ENCODE measurements around the gene RBM27.
"Not testable (repeated sequence)": the region's sequence is repeated elsewhere in the genome, so short reads cannot be mapped to it uniquely, and the experiment has no call there.

RBM27 gene

DNA sequence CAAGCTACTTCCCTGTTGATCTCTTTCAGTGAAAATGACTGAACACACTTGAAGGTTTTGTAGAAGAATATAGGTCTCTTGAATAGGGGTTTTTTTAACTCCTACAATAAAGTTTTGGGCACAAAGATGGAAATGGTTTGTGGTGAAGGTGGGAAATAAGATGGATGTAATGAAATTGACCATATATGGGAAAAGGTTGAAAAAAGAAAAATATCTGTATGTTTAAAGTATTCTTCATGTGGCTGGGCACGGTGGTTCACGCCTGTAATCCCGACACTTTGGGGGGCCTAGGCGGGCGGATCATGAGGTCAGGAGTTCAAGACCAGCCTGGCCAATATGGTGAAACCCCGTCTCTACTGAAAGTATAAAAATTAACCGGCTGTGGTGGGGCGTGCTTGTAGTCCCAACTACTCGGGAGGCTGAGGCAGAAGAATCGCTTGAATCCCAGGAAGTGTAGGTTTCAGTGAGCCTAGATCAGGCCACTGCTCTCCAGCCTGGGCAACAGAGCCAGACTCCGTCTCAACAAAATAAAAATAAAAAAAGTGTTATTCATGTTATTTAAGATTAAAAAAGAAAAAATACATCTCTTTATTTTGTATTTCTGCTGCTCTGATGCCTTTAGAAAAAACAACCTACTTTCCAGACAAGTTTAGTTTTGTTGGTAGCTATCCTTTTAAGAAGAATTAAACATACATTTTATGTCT is 2.2 kb downstream of the RBM27 start:
- peaks cover 1 to 35% (median 24%) of the 10 kb centered on the region in 5 donors for H3K4me1 ChIP-seq (ENCODE audit: control insufficient read depth in 5 of 5, insufficient read depth in 5 of 5, low read length in 5 of 5)
- no peak overlapping the region for H3K4me3 ChIP-seq (ENCODE audit: low read depth in 1 of 5, low read length in 5 of 5)
- H3K9me3 ChIP-seq (ENCODE audit: control insufficient read depth in 5 of 5, low read length in 5 of 5): no peaks in the 10 kb centered on the region
- no peak overlapping the region for H3K9ac ChIP-seq (ENCODE audit: low read length in 5 of 5)
- H3K27ac ChIP-seq (ENCODE audit: low read depth, low read length): no peak overlapping the region
- H3K27me3 ChIP-seq (ENCODE audit: control insufficient read depth in 5 of 5, insufficient read depth in 4 of 5, low read length in 5 of 5): no peaks in the 10 kb centered on the region
- H3K36me3 ChIP-seq (ENCODE audit: control insufficient read depth in 5 of 5, insufficient read depth in 5 of 5, low read length in 5 of 5): no peaks in the 10 kb centered on the region

DNA sequence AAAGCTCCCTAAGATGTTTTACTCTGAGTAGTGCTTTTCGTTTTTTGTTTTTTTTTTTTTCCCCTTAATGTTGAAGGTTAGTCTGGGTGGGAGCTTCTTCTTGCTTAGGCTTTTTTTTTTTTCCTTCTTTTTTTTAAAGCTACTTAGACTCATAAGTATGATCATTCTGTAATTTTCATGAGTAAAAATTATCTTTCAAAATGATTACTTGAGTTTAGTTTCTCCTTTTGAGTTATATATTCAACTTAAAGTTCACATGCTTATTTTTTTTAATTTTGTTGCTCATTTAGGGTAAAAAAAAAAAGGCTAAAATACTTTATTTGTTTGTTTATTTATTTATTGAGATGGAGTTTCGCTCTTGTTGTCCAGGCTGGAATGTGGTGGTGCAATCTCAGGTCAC is 2.9 kb downstream of the RBM27 start:
- Histone ChIP-seq H3K9me3 (ENCODE audit: control insufficient read depth in 5 of 5, low read length in 5 of 5) (no peaks in the 10 kb centered on the region), H3K4me3 (ENCODE audit: low read depth in 1 of 5, low read length in 5 of 5) (no peak overlapping the region), H3K9ac (ENCODE audit: low read length in 5 of 5) (no peak overlapping the region), H3K27ac (ENCODE audit: low read depth, low read length) (no peak overlapping the region), H3K4me1 (ENCODE audit: control insufficient read depth in 5 of 5, insufficient read depth in 5 of 5, low read length in 5 of 5) (peaks cover 1 to 35% (median 24%) of the 10 kb centered on the region in 5 donors), H3K36me3 (ENCODE audit: control insufficient read depth in 5 of 5, insufficient read depth in 5 of 5, low read length in 5 of 5) (no peaks in the 10 kb centered on the region), H3K27me3 (ENCODE audit: control insufficient read depth in 5 of 5, insufficient read depth in 4 of 5, low read length in 5 of 5) (no peaks in the 10 kb centered on the region)

DNA sequence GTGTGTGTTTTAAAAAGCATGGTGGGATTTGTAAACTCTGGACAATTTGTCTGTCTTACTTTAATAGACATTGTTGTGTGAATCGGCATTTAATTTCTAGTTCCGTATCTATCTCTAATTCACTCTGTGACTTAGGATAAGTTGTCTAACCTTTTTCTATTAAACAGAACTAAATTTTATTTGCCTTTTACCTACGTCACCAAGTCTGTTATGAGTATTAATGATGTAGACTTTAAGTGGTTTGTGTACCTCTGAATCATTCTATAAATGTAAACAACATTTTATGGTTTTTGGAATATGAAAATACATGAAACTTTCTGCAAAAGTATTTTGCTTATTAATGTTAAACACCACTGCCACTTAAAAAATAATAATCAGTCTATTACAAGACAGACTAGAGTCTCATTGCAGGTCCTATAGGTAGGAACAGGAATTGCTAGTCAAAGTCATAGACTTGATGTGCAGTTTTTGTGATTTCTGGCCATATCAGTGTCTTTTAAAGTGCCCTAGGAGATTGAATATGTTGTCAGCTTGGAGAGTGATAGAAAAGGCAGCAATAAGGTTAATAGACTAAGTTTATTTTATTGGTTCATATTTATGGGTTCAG is 5.6 kb downstream of the RBM27 start:
- no peaks in the 10 kb centered on the region for H3K27me3 ChIP-seq (ENCODE audit: control insufficient read depth in 5 of 5, insufficient read depth in 4 of 5, low read length in 5 of 5)
- peaks cover 1 to 28% (median 20%) of the 10 kb centered on the region in 5 donors for H3K4me1 ChIP-seq (ENCODE audit: control insufficient read depth in 5 of 5, insufficient read depth in 5 of 5, low read length in 5 of 5)
- no peaks in the 10 kb centered on the region for H3K9me3 ChIP-seq (ENCODE audit: control insufficient read depth in 5 of 5, low read length in 5 of 5)
- H3K27ac ChIP-seq (ENCODE audit: low read depth, low read length): no peak overlapping the region
- no peaks in the 10 kb centered on the region for H3K36me3 ChIP-seq (ENCODE audit: control insufficient read depth in 5 of 5, insufficient read depth in 5 of 5, low read length in 5 of 5)
- H3K9ac ChIP-seq (ENCODE audit: low read length in 5 of 5): no peak overlapping the region
- no peak overlapping the region for H3K4me3 ChIP-seq (ENCODE audit: low read depth in 1 of 5, low read length in 5 of 5)

DNA sequence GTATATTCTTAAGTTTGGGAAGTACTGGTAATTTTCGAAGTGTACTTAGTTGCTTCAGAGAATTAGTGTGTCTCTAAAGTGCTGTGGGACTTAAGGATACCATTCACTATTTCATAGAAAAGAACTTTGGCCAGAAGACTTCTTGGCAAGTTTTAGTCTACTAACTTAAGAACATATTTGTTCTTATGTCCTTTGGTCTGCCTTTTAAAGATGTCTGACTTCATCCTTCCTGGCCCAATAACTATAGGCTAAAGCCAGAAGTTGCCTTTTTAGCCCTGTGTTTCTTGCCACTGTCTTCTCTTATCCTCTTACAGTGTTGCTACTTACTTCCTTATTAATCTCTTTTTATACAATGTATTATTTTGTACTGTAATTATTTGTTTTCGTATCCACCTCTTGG is 6.3 kb downstream of the RBM27 start:
- Histone ChIP-seq H3K27ac (ENCODE audit: low read depth, low read length) (no peak overlapping the region), H3K9me3 (ENCODE audit: control insufficient read depth in 5 of 5, low read length in 5 of 5) (no peaks in the 10 kb centered on the region), H3K9ac (ENCODE audit: low read length in 5 of 5) (no peak overlapping the region), H3K4me1 (ENCODE audit: control insufficient read depth in 5 of 5, insufficient read depth in 5 of 5, low read length in 5 of 5) (peaks cover 1 to 24% (median 14%) of the 10 kb centered on the region in 5 donors), H3K27me3 (ENCODE audit: control insufficient read depth in 5 of 5, insufficient read depth in 4 of 5, low read length in 5 of 5) (no peaks in the 10 kb centered on the region), H3K36me3 (ENCODE audit: control insufficient read depth in 5 of 5, insufficient read depth in 5 of 5, low read length in 5 of 5) (no peaks in the 10 kb centered on the region), H3K4me3 (ENCODE audit: low read depth in 1 of 5, low read length in 5 of 5) (no peak overlapping the region)

DNA sequence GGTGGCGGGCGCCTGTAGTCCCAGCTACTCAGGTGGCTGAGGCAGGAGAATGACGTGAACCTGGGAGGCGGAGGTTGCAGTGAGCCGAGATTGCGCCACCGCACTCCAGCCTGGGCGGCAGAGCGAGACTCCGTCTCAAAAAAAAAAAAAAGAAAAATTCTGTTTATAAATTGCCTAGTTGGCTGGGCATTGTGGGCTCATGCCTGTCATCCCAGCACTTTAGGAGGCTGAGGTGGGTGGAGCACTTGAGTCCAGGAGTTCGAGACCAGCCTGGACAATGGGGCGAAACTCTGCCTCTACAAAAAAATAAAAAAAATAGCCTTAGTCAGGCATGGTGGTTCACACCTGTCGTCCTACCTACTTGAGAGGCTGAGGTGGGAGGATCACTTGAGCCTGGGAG is 7.4 kb downstream of the RBM27 start:
- H3K27ac ChIP-seq (ENCODE audit: low read depth, low read length); H3K9me3 ChIP-seq (ENCODE audit: control insufficient read depth in 5 of 5, low read length in 5 of 5); H3K36me3 ChIP-seq (ENCODE audit: control insufficient read depth in 5 of 5, insufficient read depth in 5 of 5, low read length in 5 of 5); H3K27me3 ChIP-seq (ENCODE audit: control insufficient read depth in 5 of 5, insufficient read depth in 4 of 5, low read length in 5 of 5); H3K4me3 ChIP-seq (ENCODE audit: low read depth in 1 of 5, low read length in 5 of 5); H3K9ac ChIP-seq (ENCODE audit: low read length in 5 of 5): not testable (repeated sequence)
- peaks cover 1 to 18% (median 7%) of the 10 kb centered on the region in 5 donors for H3K4me1 ChIP-seq (ENCODE audit: control insufficient read depth in 5 of 5, insufficient read depth in 5 of 5, low read length in 5 of 5)

DNA sequence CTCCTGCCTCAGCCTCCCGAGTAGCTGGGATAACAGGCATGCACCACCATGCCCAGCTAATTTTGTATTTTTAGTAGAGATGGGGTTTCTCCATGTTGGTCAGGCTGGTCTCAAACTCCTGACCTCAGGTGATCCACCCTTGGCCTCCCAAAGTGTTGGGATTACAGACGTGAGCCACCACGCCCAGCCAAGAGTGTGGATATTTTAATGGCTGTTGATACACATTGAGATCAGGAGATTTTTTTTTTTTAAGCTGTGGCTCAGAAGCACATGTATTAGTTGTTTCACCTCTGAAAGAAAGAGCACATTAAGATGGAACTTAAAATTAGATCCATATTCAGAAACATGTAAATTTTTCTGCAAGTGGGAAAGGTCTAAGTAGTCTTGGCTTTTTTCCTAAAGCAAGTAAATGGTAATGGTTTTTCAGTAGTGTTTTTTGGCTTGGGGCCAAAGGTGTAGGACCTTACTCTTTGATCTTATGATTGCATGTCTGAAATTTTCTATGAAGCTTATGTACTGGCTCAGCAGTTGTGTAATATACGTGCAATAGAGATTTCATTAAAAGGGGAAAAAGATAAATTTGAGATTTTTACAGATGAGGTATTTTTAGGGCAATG is 9.9 kb downstream of the RBM27 start:
- H3K27ac ChIP-seq (ENCODE audit: low read depth, low read length): no peak overlapping the region
- H3K9ac ChIP-seq (ENCODE audit: low read length in 5 of 5): no peak overlapping the region
- no peak overlapping the region for H3K4me3 ChIP-seq (ENCODE audit: low read depth in 1 of 5, low read length in 5 of 5)
- H3K4me1 ChIP-seq (ENCODE audit: control insufficient read depth in 5 of 5, insufficient read depth in 5 of 5, low read length in 5 of 5): peaks cover under 1 to 16% (median 7%) of the 10 kb centered on the region in 5 donors
- H3K36me3 ChIP-seq (ENCODE audit: control insufficient read depth in 5 of 5, insufficient read depth in 5 of 5, low read length in 5 of 5): no peaks in the 10 kb centered on the region
- no peaks in the 10 kb centered on the region for H3K9me3 ChIP-seq (ENCODE audit: control insufficient read depth in 5 of 5, low read length in 5 of 5)
- no peaks in the 10 kb centered on the region for H3K27me3 ChIP-seq (ENCODE audit: control insufficient read depth in 5 of 5, insufficient read depth in 4 of 5, low read length in 5 of 5)

DNA sequence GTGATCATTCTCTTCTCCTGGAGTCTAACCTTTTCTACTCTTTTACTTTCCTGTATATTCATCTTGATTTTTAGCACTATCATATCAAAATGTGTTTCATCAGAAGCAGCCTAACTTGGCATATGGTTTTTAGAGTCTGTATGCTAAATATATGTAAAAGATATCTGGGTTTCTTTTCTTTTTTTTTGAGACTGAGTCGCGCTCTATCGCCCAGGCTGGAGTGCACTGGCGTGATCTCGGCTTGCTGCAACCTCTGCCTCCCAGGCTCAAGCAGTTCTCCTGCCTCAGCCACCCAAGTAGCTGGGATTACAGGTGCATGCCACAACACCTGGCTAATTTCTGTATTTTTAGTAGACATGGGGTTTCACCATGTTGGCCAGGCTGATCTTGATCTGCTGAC is 11.5 kb downstream of the RBM27 start:
- H3K4me3 ChIP-seq (ENCODE audit: low read depth in 1 of 5, low read length in 5 of 5); H3K27me3 ChIP-seq (ENCODE audit: control insufficient read depth in 5 of 5, insufficient read depth in 4 of 5, low read length in 5 of 5); H3K4me1 ChIP-seq (ENCODE audit: control insufficient read depth in 5 of 5, insufficient read depth in 5 of 5, low read length in 5 of 5); H3K36me3 ChIP-seq (ENCODE audit: control insufficient read depth in 5 of 5, insufficient read depth in 5 of 5, low read length in 5 of 5); H3K27ac ChIP-seq (ENCODE audit: low read depth, low read length); H3K9ac ChIP-seq (ENCODE audit: low read length in 5 of 5); H3K9me3 ChIP-seq (ENCODE audit: control insufficient read depth in 5 of 5, low read length in 5 of 5): not testable (repeated sequence)

DNA sequence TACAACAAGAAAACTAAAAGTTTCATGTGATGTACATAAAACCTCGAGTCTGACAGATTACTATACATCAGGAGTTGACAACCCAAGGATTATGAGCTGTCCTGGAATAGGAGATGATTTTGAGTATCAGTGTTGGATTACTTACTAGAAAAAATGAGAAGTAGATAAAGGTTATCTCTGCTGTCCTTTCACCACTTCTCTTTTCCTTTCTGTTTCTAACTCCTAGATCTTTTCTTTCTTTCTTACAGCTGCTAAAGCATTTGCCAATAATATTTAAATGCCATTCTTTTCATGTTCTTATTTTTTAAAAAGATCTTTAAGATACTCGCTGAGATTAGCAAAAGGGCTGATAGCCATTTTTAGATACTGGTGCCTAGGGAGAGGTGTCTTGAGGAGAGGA is 14.8 kb downstream of the RBM27 start:
- Histone ChIP-seq H3K36me3 (ENCODE audit: control insufficient read depth in 5 of 5, insufficient read depth in 5 of 5, low read length in 5 of 5) (peaks cover 5 to 12% (median 8%) of the 10 kb centered on the region in 5 donors), H3K4me1 (ENCODE audit: control insufficient read depth in 5 of 5, insufficient read depth in 5 of 5, low read length in 5 of 5) (peaks cover 0 to 7% (median 0%) of the 10 kb centered on the region in 5 donors), H3K9me3 (ENCODE audit: control insufficient read depth in 5 of 5, low read length in 5 of 5) (no peaks in the 10 kb centered on the region), H3K4me3 (ENCODE audit: low read depth in 1 of 5, low read length in 5 of 5) (no peak overlapping the region), H3K27ac (ENCODE audit: low read depth, low read length) (no peak overlapping the region), H3K27me3 (ENCODE audit: control insufficient read depth in 5 of 5, insufficient read depth in 4 of 5, low read length in 5 of 5) (no peaks in the 10 kb centered on the region), H3K9ac (ENCODE audit: low read length in 5 of 5) (no peak overlapping the region)

DNA sequence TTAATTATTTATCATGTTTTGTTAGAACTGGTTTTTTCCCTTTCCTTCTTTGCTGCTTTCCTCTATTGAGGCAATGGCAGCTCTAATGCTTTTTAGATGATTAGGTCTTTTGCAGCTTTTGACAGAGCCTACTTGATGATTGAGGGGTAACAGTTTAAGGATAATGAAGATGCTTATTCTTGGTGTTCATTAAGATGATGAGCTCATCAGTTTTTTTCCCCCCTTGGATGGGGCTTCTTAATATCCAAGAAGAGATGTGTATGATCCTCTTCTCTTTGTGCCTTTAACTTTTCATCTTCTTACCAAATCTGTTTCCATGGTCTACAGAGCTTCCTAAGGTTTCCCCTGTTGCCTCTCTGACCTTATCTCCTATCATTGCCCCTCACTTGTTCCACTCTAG is 15.8 kb downstream of the RBM27 start:
- Histone ChIP-seq H3K4me1 (ENCODE audit: control insufficient read depth in 5 of 5, insufficient read depth in 5 of 5, low read length in 5 of 5) (peaks cover 0 to 1% (median 0%) of the 10 kb centered on the region in 5 donors), H3K27me3 (ENCODE audit: control insufficient read depth in 5 of 5, insufficient read depth in 4 of 5, low read length in 5 of 5) (no peaks in the 10 kb centered on the region), H3K36me3 (ENCODE audit: control insufficient read depth in 5 of 5, insufficient read depth in 5 of 5, low read length in 5 of 5) (peaks cover 5 to 12% (median 9%) of the 10 kb centered on the region in 5 donors), H3K9me3 (ENCODE audit: control insufficient read depth in 5 of 5, low read length in 5 of 5) (no peaks in the 10 kb centered on the region), H3K9ac (ENCODE audit: low read length in 5 of 5) (no peak overlapping the region), H3K27ac (ENCODE audit: low read depth, low read length) (no peak overlapping the region), H3K4me3 (ENCODE audit: low read depth in 1 of 5, low read length in 5 of 5) (no peak overlapping the region)

DNA sequence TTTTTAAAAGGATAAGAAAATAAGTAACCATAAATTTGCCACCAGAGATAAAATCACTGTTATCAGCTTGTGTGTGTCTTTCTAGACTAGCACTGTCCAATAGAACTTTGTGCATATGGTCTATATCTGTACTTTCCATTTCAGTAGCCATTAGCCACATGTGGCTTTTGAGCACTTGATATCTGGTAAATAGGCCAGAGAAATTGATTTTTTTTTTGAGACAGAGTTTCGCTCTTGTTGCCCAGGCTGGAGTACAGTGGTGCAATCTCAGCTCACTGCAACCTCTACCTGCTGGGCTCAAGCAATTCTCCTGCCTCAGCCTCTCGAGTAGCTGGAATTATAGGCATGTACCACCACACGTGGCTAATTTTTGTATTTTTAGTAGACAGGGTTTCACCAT is 17.8 kb downstream of the RBM27 start:
- peaks cover 5 to 20% (median 12%) of the 10 kb centered on the region in 5 donors for H3K36me3 ChIP-seq (ENCODE audit: control insufficient read depth in 5 of 5, insufficient read depth in 5 of 5, low read length in 5 of 5)
- no peaks in the 10 kb centered on the region for H3K4me1 ChIP-seq (ENCODE audit: control insufficient read depth in 5 of 5, insufficient read depth in 5 of 5, low read length in 5 of 5)
- no peaks in the 10 kb centered on the region for H3K9me3 ChIP-seq (ENCODE audit: control insufficient read depth in 5 of 5, low read length in 5 of 5)
- H3K9ac ChIP-seq (ENCODE audit: low read length in 5 of 5): no peak overlapping the region
- no peaks in the 10 kb centered on the region for H3K27me3 ChIP-seq (ENCODE audit: control insufficient read depth in 5 of 5, insufficient read depth in 4 of 5, low read length in 5 of 5)
- H3K27ac ChIP-seq (ENCODE audit: low read depth, low read length): no peak overlapping the region
- H3K4me3 ChIP-seq (ENCODE audit: low read depth in 1 of 5, low read length in 5 of 5): no peak overlapping the region

Measured in subcutaneous abdominal adipose tissue (tissue), 5 donors.